HAP-1 (cell line): Measurements from ENCODE around the gene POU2F3.

Experiments used
- DNase-seq, 2 experiments: peaks; one replicate each; pipeline ENCODE4 v3.0.0-alpha.2; 2016 to 2020; ENCODE audit warnings: low spot score in 2 of 2
- H3K27me3 ChIP-seq: fragments of 250-450 bp; sonication (Bioruptor Pico); 2 replicates; pipeline ENCODE4 v1.5.1; 2020; ENCODE audit warnings: low read depth, mild to moderate bottlenecking, moderate library complexity
- H3K36me3 ChIP-seq: fragments of 250-450 bp; sonication (Bioruptor Pico); replicated peaks from 2 replicates; pipeline ENCODE4 v1.5.1; 2020; ENCODE audit warnings: mild to moderate bottlenecking
- H3K4me1 ChIP-seq: fragments of 250-450 bp; sonication (Bioruptor Pico); 2 replicates; pipeline ENCODE4 v1.5.1; 2020; ENCODE audit warnings: mild to moderate bottlenecking
- H3K4me3 ChIP-seq: fragments of 250-450 bp; sonication (Bioruptor Pico); 2 replicates; pipeline ENCODE4 v1.5.1; 2020; ENCODE audit warnings: mild to moderate bottlenecking, moderate library complexity
- H3K9me3 ChIP-seq: fragments of 250-450 bp; sonication (Bioruptor Pico); 2 replicates; pipeline ENCODE4 v1.5.1; 2020; ENCODE audit warnings: mild to moderate bottlenecking, moderate library complexity
- in situ Hi-C: fragments of 300-500 bp; cut with MboI; formaldehyde crosslinking; loops from 3 replicates; pipeline ENCODE4 v1.14.3; 2020; ENCODE audit warnings: low sequenced_read_pairs, inconsistent platforms, mixed read lengths

POU2F3 gene

GRCh38 chr11:120306519-120307242 lies 66.7 kb downstream of the POU2F3 start:
- Histone ChIP-seq H3K4me3 (no peak overlapping the region), H3K4me1 (no peaks in the 10 kb centered on the region), H3K27me3 (no peaks in the 10 kb centered on the region), H3K9me3 (no peaks in the 10 kb centered on the region), H3K36me3 (no peaks in the 10 kb centered on the region)
- in situ Hi-C loops: no loop called here
- peak; percentile 39 to 77 for DNase-seq

GRCh38 chr11:120307476-120307875 lies 67.5 kb downstream of the POU2F3 start:
- DNase-seq: no peak
- in situ Hi-C loops: no loop called here
- Histone ChIP-seq H3K9me3 (no peaks in the 10 kb centered on the region), H3K4me3 (no peak overlapping the region), H3K27me3 (no peaks in the 10 kb centered on the region), H3K36me3 (no peaks in the 10 kb centered on the region), H3K4me1 (no peaks in the 10 kb centered on the region)

GRCh38 chr11:120308081-120308480 lies 68.1 kb downstream of the POU2F3 start:
- no peak for DNase-seq
- Histone ChIP-seq H3K9me3 (no peaks in the 10 kb centered on the region), H3K4me1 (no peaks in the 10 kb centered on the region), H3K4me3 (no peak overlapping the region), H3K27me3 (no peaks in the 10 kb centered on the region), H3K36me3 (no peaks in the 10 kb centered on the region)
- in situ Hi-C loops: no loop called here

- Histone ChIP-seq H3K9me3 (no peaks in the 10 kb centered on the region), H3K27me3 (no peaks in the 10 kb centered on the region), H3K4me1 (no peaks in the 10 kb centered on the region), H3K4me3 (no peak overlapping the region), H3K36me3 (no peaks in the 10 kb centered on the region)
- DNase-seq: no peak
- in situ Hi-C loops: no loop called here
Measured at GRCh38 chr11:120310870-120311269, 70.9 kb downstream of the POU2F3 start.

GRCh38 chr11:120314861-120315260 lies 74.9 kb downstream of the POU2F3 start:
- Histone ChIP-seq H3K9me3 (no peaks in the 10 kb centered on the region), H3K36me3 (no peaks in the 10 kb centered on the region), H3K4me1 (no peaks in the 10 kb centered on the region), H3K27me3 (no peaks in the 10 kb centered on the region), H3K4me3 (no peak overlapping the region)
- in situ Hi-C loops: no loop called here
- no peak for DNase-seq

- DNase-seq: no peak
- Histone ChIP-seq H3K9me3 (no peaks in the 10 kb centered on the region), H3K36me3 (no peaks in the 10 kb centered on the region), H3K4me1 (no peaks in the 10 kb centered on the region), H3K27me3 (no peaks in the 10 kb centered on the region), H3K4me3 (no peak overlapping the region)
- in situ Hi-C loops: no loop called here
Measured at GRCh38 chr11:120316880-120317688, 77.1 kb downstream of the POU2F3 start.

GRCh38 chr11:120317689-120318480 lies 77.9 kb downstream of the POU2F3 start:
- H3K4me3 ChIP-seq: no peak overlapping the region
- H3K4me1 ChIP-seq: no peaks in the 10 kb centered on the region
- H3K27me3 ChIP-seq: no peaks in the 10 kb centered on the region
- DNase-seq: no peak
- H3K36me3 ChIP-seq: no peaks in the 10 kb centered on the region
- in situ Hi-C loops: no loop called here
- no peaks in the 10 kb centered on the region for H3K9me3 ChIP-seq

GRCh38 chr11:120318906-120319305 lies 79.0 kb downstream of the POU2F3 start:
- H3K9me3 ChIP-seq: no peaks in the 10 kb centered on the region
- no peaks in the 10 kb centered on the region for H3K36me3 ChIP-seq
- no peaks in the 10 kb centered on the region for H3K4me1 ChIP-seq
- H3K4me3 ChIP-seq: no peak overlapping the region
- in situ Hi-C loops: no loop called here
- H3K27me3 ChIP-seq: no peaks in the 10 kb centered on the region
- no peak for DNase-seq

- Histone ChIP-seq H3K27me3 (no peaks in the 10 kb centered on the region), H3K36me3 (no peaks in the 10 kb centered on the region), H3K9me3 (no peaks in the 10 kb centered on the region), H3K4me1 (peaks cover 11% of the 10 kb centered on the region), H3K4me3 (peak within 1 kb of the TSS; percentile 49)
- in situ Hi-C loops: no loop called here
- peak; percentile 84 to 89 for DNase-seq
Measured at GRCh38 chr11:120324932-120325810, 85.2 kb downstream of the POU2F3 start, which contains the start of gene TLCD5. Gene TLCD5, plus strand, starts transcription at chr11:120325299. Its CDS starts 2,143 bp downstream, at chr11:120327442.

- DNase-seq: no peak
- Histone ChIP-seq H3K36me3 (peaks cover 9% of the 10 kb centered on the region), H3K27me3 (no peaks in the 10 kb centered on the region), H3K9me3 (no peaks in the 10 kb centered on the region), H3K4me3 (peak overlapping the region; percentile 49), H3K4me1 (peaks cover 11% of the 10 kb centered on the region)
- in situ Hi-C loops: no loop called here
Measured at GRCh38 chr11:120326228-120326627, 86.3 kb downstream of the POU2F3 start.

- H3K9me3 ChIP-seq: no peaks in the 10 kb centered on the region
- H3K36me3 ChIP-seq: peaks cover 10% of the 10 kb centered on the region
- no peaks in the 10 kb centered on the region for H3K27me3 ChIP-seq
- in situ Hi-C loops: no loop called here
- no peak for DNase-seq
- H3K4me1 ChIP-seq: peaks cover 13% of the 10 kb centered on the region
- H3K4me3 ChIP-seq: no peak overlapping the region
Measured at GRCh38 chr11:120326845-120327281, 86.9 kb downstream of the POU2F3 start.

- DNase-seq: no peak
- H3K27me3 ChIP-seq: no peaks in the 10 kb centered on the region
- H3K4me1 ChIP-seq: peaks cover 13% of the 10 kb centered on the region
- in situ Hi-C loops: no loop called here
- no peaks in the 10 kb centered on the region for H3K9me3 ChIP-seq
- H3K4me3 ChIP-seq: no peak overlapping the region
- peaks cover 10% of the 10 kb centered on the region for H3K36me3 ChIP-seq
Measured at GRCh38 chr11:120327311-120327710, 87.4 kb downstream of the POU2F3 start.

- Histone ChIP-seq H3K4me1 (peaks cover 13% of the 10 kb centered on the region), H3K4me3 (no peak overlapping the region), H3K36me3 (peaks cover 15% of the 10 kb centered on the region), H3K9me3 (no peaks in the 10 kb centered on the region), H3K27me3 (no peaks in the 10 kb centered on the region)
- in situ Hi-C loops: no loop called here
- DNase-seq: no peak
Measured at GRCh38 chr11:120329556-120329955, 89.6 kb downstream of the POU2F3 start.
